Natural killer cell (primary cell): Measurements from ENCODE around the gene DCXR. TPM values are rescaled to one million over a fixed set of nuclear protein-coding genes. Genes with fewer than 3 reads are reported as not detected.

Experiments
- ATAC-seq, 3 donors: fragments of 150-1000 bp in 2 of 3; fragments of 200-7000 bp in 1 of 3; cut with Tn5 transposase; 1 replicate in 1 of 3; 2 replicates in 2 of 3; pipeline ENCODE4 v1.10.0; 2021; ENCODE audit warnings: mild to moderate bottlenecking in 2 of 3, moderate library complexity in 2 of 3
- DNase-seq, 2 donors: peaks; one replicate each; pipeline versions ENCODE4 v3.0.0 to v3.0.0-alpha.2; 2013 to 2021; ENCODE audit warnings: mixed read lengths in 1 of 2
- H3K27ac ChIP-seq: one replicate; pipeline ENCODE4 v1.5.1; 2013; ENCODE audit warnings: mild to moderate bottlenecking, low read length
- H3K27me3 ChIP-seq: one replicate; pipeline ENCODE4 v1.6.1; 2013; ENCODE audit warnings: low read length; ENCODE audit not compliant: control insufficient read depth, insufficient read depth
- H3K36me3 ChIP-seq: one replicate; pipeline ENCODE4 v1.6.1; 2013; ENCODE audit warnings: low read length; ENCODE audit not compliant: control insufficient read depth, insufficient read depth
- H3K4me1 ChIP-seq: one replicate; pipeline ENCODE4 v1.6.1; 2013; ENCODE audit warnings: low read length; ENCODE audit not compliant: control insufficient read depth, insufficient read depth
- H3K4me3 ChIP-seq: one replicate; pipeline ENCODE4 v1.5.1; 2013; ENCODE audit warnings: low read length
- H3K9me3 ChIP-seq: one replicate; pipeline ENCODE4 v1.6.1; 2013; ENCODE audit warnings: low read length; ENCODE audit not compliant: control insufficient read depth, insufficient read depth
- H3K27ac Mint-ChIP-seq, 2 donors: one replicate each; pipeline ENCODE4 v1.8.0; 2022; ENCODE audit warnings: mild to moderate bottlenecking in 2 of 2, mixed read lengths in 2 of 2, moderate library complexity in 1 of 2
- H3K27me3 Mint-ChIP-seq, 2 donors: one replicate each; pipeline ENCODE4 v1.8.0; 2022; ENCODE audit warnings: low read depth in 2 of 2, mixed read lengths in 2 of 2
- H3K36me3 Mint-ChIP-seq: one replicate; pipeline ENCODE4 v1.8.0; 2022; ENCODE audit warnings: mixed read lengths
- H3K4me1 Mint-ChIP-seq, 2 donors: one replicate each; pipeline ENCODE4 v1.8.0; 2022; ENCODE audit warnings: mixed read lengths in 2 of 2
- H3K4me3 Mint-ChIP-seq: one replicate; pipeline ENCODE4 v1.8.0; 2022; ENCODE audit warnings: mild to moderate bottlenecking, moderate library complexity, mixed read lengths
- H3K9me3 Mint-ChIP-seq, 2 donors: one replicate each; pipeline ENCODE4 v1.8.0; 2022; ENCODE audit warnings: mixed read lengths in 2 of 2
- WGBS: methylation state at CpG from one replicate; pipeline ENCODE4 v1.1.7; 2013; ENCODE audit warnings: missing lambda C conversion rate; ENCODE audit not compliant: insufficient coverage; 5-methylcytosine and 5-hydroxymethylcytosine counted together
- intact Hi-C: fragments of 100-400 bp; cut with micrococcal nuclease; formaldehyde crosslinking; loops from one replicate; pipeline ENCODE4 v1.14.2; 2022
- total RNA-seq, 4 donors: library from RNA; stranded (reverse); fragments of 120-200 nt in 1 of 4; gene quantifications; one replicate each; pipeline versions ENCODE4 v1.2.3 to v1.2.4, GENCODE V29; 2013 to 2022
- TF ChIP-seq, protein P1 (sequence below): fragments of 200-600 bp; IDR thresholded peaks from one replicate; pipeline ENCODE4 v1.8.0; 2022; ENCODE audit warnings: antibody characterized with exemption

Gene DCXR
- total RNA-seq, 3 donors from 2014 or later (not counting 1 experiment from before 2014, with no cell fraction given) = 93.9 to 171 (median 145) TPM

- peaks cover 0 to 16% of the 10 kb centered on the region in 2 donors for H3K4me1 Mint-ChIP-seq
- Histone ChIP-seq H3K27ac (no peak overlapping the region), H3K4me1 (peaks cover 30% of the 10 kb centered on the region), H3K9me3 (no peaks in the 10 kb centered on the region), H3K36me3 (peaks cover 39% of the 10 kb centered on the region), H3K4me3 (no peak overlapping the region), H3K27me3 (no peaks in the 10 kb centered on the region)
- H3K4me3 Mint-ChIP-seq = no peak overlapping the region
- no peaks in the 10 kb centered on the region for H3K9me3 Mint-ChIP-seq
- intact Hi-C loops = no loop called here
- H3K36me3 Mint-ChIP-seq = no peaks in the 10 kb centered on the region
- WGBS = 95% methylated on average over 38 of the region's 38 CpGs
- DNase-seq (no peak), ATAC-seq (no peak)
- H3K27me3 Mint-ChIP-seq = no peaks in the 10 kb centered on the region
- H3K27ac Mint-ChIP-seq = no peak overlapping the region
- TF ChIP-seq, protein P1, sequence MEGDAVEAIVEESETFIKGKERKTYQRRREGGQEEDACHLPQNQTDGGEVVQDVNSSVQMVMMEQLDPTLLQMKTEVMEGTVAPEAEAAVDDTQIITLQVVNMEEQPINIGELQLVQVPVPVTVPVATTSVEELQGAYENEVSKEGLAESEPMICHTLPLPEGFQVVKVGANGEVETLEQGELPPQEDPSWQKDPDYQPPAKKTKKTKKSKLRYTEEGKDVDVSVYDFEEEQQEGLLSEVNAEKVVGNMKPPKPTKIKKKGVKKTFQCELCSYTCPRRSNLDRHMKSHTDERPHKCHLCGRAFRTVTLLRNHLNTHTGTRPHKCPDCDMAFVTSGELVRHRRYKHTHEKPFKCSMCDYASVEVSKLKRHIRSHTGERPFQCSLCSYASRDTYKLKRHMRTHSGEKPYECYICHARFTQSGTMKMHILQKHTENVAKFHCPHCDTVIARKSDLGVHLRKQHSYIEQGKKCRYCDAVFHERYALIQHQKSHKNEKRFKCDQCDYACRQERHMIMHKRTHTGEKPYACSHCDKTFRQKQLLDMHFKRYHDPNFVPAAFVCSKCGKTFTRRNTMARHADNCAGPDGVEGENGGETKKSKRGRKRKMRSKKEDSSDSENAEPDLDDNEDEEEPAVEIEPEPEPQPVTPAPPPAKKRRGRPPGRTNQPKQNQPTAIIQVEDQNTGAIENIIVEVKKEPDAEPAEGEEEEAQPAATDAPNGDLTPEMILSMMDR = no peak
Measured at GRCh38 chr17:82054351-82055022, 17.0 kb upstream of the DCXR start.

GRCh38 chr17:82053556-82054263 lies 16.2 kb upstream of the DCXR start:
- no peaks in the 10 kb centered on the region for H3K9me3 Mint-ChIP-seq
- no peak overlapping the region for H3K27ac Mint-ChIP-seq
- Histone ChIP-seq H3K27me3 (no peaks in the 10 kb centered on the region), H3K4me3 (no peak overlapping the region), H3K36me3 (peaks cover 35% of the 10 kb centered on the region), H3K9me3 (no peaks in the 10 kb centered on the region), H3K4me1 (peaks cover 30% of the 10 kb centered on the region), H3K27ac (no peak overlapping the region)
- no peak for ATAC-seq
- TF ChIP-seq, protein P1 = no peak
- no peaks in the 10 kb centered on the region for H3K36me3 Mint-ChIP-seq
- intact Hi-C loops = no loop called here
- DNase-seq = no peak
- no peaks in the 10 kb centered on the region for H3K27me3 Mint-ChIP-seq
- H3K4me1 Mint-ChIP-seq = peaks cover 0 to 16% of the 10 kb centered on the region in 2 donors
- 98% methylated on average over 28 of the region's 28 CpGs for WGBS
- peak overlapping the region; percentile 69 for H3K4me3 Mint-ChIP-seq

GRCh38 chr17:82053130-82053529 lies 15.6 kb upstream of the DCXR start:
- Histone ChIP-seq H3K9me3 (no peaks in the 10 kb centered on the region), H3K4me1 (peaks cover 30% of the 10 kb centered on the region), H3K4me3 (no peak overlapping the region), H3K27me3 (no peaks in the 10 kb centered on the region), H3K36me3 (peaks cover 34% of the 10 kb centered on the region), H3K27ac (no peak overlapping the region)
- Mint-ChIP-seq H3K27me3 (no peaks in the 10 kb centered on the region), H3K4me3 (peak overlapping the region; percentile 69), H3K36me3 (no peaks in the 10 kb centered on the region), H3K27ac (no peak overlapping the region), H3K4me1 (peaks cover 0 to 16% of the 10 kb centered on the region in 2 donors), H3K9me3 (no peaks in the 10 kb centered on the region)
- DNase-seq (no peak), ATAC-seq (no peak)
- TF ChIP-seq, protein P1 = no peak
- 92% methylated on average over 19 of the region's 19 CpGs for WGBS
- intact Hi-C loops = no loop called here
